ENCODE results near the gene RPS6KA3. TPM values are rescaled to one million over a fixed set of nuclear protein-coding genes. Genes with fewer than 3 reads are reported as not detected.

Gene RPS6KA3
- total and polyA plus RNA-seq, 2 donors (not counting 1 experiment from before 2014, with no cell fraction given) = 17.0 to 63.0 TPM

- H3K4me3 Mint-ChIP-seq = peak overlapping the region; percentile 98
- POLR2A ChIA-PET = interaction anchor here (1.3 kb wide), 1 partner anchor 10 kb away, joined by 4 read pairs; no protein-coding TSS in a partner anchor
- H3K27me3 Mint-ChIP-seq = no peaks in the 10 kb centered on the region
- CTCF ChIA-PET = no interaction called here
- peak overlapping the region; percentile 96 for H3K27ac Mint-ChIP-seq
- H3K9me3 Mint-ChIP-seq (ENCODE audit: insufficient read depth) = no peaks in the 10 kb centered on the region
- H3K9ac ChIP-seq (ENCODE audit: low read length) = peak overlapping the region; percentile 83
- peak overlapping the region; percentile 78 for H3K4me2 ChIP-seq (replicated peaks; ENCODE audit: low read depth, low read length, poor library complexity, severe bottlenecking)
- peaks cover 29% of the 10 kb centered on the region for H3K4me1 Mint-ChIP-seq
- H4K20me1 ChIP-seq (ENCODE audit: control insufficient read depth, insufficient read depth, low read length, poor library complexity, severe bottlenecking) = no peaks in the 10 kb centered on the region
- peak overlapping the region; percentile 57 to 83 (median 77) for H3K4me3 ChIP-seq (ENCODE audit: control extremely low read depth in 1 of 5, extremely low read depth in 1 of 5, insufficient read depth in 1 of 5, low read depth in 2 of 5, low read length in 4 of 5)
- peaks cover 51% of the 10 kb centered on the region for H3K79me2 ChIP-seq (ENCODE audit: control insufficient read depth, insufficient read depth, low read length)
- no peak for TF ChIP-seq EZH2 (IDR thresholded peaks at IDR 0.05; ENCODE audit: borderline replicate concordance, insufficient read depth, low read depth, low read length, poor library complexity, severe bottlenecking)
- no peak for TF ChIP-seq CTCF (IDR thresholded peaks at IDR 0.05)
- H3K27ac ChIP-seq (ENCODE audit: low read length in 2 of 2) = peak overlapping the region; percentile 62 to 80
- no peaks in the 10 kb centered on the region for H3K9me3 ChIP-seq (ENCODE audit: control extremely low read depth in 1 of 3, control insufficient read depth in 2 of 3, insufficient read depth in 1 of 3, low read length in 2 of 3)
- intact Hi-C loops (cut with micrococcal nuclease) = loop anchor here (10.0 kb wide), 3 partner anchors 1110 to 1840 kb away; partner anchors contain the start of genes CDKL5, CNKSR2 and RS1
- DNase-seq (peak; percentile 64), ATAC-seq (ENCODE audit: low read depth) (peak; percentile 12)
- H2AFZ ChIP-seq (ENCODE audit: insufficient read depth, low read depth, low read length, poor library complexity, severe bottlenecking) = peak overlapping the region; percentile 41
- peaks cover 0 to 2% of the 10 kb centered on the region in 2 experiments for H3K36me3 ChIP-seq (replicated peaks in 1 of 2; ENCODE audit: control extremely low read depth in 1 of 2, control insufficient read depth in 1 of 2, extremely low read depth in 1 of 2, insufficient read depth in 2 of 2, low read length in 1 of 2)
- peaks cover 25 to 29% of the 10 kb centered on the region in 2 donors for H3K4me1 ChIP-seq (ENCODE audit: control insufficient read depth in 2 of 2, insufficient read depth in 2 of 2, low read length in 2 of 2)
- no peaks in the 10 kb centered on the region for H3K27me3 ChIP-seq (replicated peaks in 1 of 4; ENCODE audit: control extremely low read depth in 1 of 4, control insufficient read depth in 3 of 4, insufficient read depth in 4 of 4, low read length in 3 of 4)
- WGBS (ENCODE audit: insufficient coverage) = 0% methylated on average over 13 of the region's 26 CpGs
These were observed 1.4 kb downstream of the RPS6KA3 start for GRCh38 chrX:20265221-20265725.

GRCh38 chrX:20263474-20263873 is 3.2 kb downstream of the RPS6KA3 start:
- no peaks in the 10 kb centered on the region for H3K27me3 ChIP-seq (replicated peaks in 1 of 4; ENCODE audit: control extremely low read depth in 1 of 4, control insufficient read depth in 3 of 4, insufficient read depth in 4 of 4, low read length in 3 of 4)
- ChIA-PET CTCF (interaction anchor here (0.6 to 0.8 kb wide), 2 partner anchors 11 to 43 kb away, joined by 3 to 4 read pairs; no protein-coding TSS in a partner anchor), POLR2A (interaction anchor here (0.6 kb wide), 1 partner anchor 116 kb away, joined by 3 read pairs; no protein-coding TSS in a partner anchor)
- TF ChIP-seq EZH2 (IDR thresholded peaks at IDR 0.05; ENCODE audit: borderline replicate concordance, insufficient read depth, low read depth, low read length, poor library complexity, severe bottlenecking) = no peak
- no peak for TF ChIP-seq CTCF (IDR thresholded peaks at IDR 0.05)
- H3K4me3 ChIP-seq (ENCODE audit: control extremely low read depth in 1 of 5, extremely low read depth in 1 of 5, insufficient read depth in 1 of 5, low read depth in 2 of 5, low read length in 4 of 5) = peak overlapping the region in 2 of 5 experiments; percentile 1 to 17
- no CpG with 5 or more reads among the region's 2 CpGs for WGBS (ENCODE audit: insufficient coverage)
- H4K20me1 ChIP-seq (ENCODE audit: control insufficient read depth, insufficient read depth, low read length, poor library complexity, severe bottlenecking) = no peaks in the 10 kb centered on the region
- peaks cover 29 to 30% of the 10 kb centered on the region in 2 donors for H3K4me1 ChIP-seq (ENCODE audit: control insufficient read depth in 2 of 2, insufficient read depth in 2 of 2, low read length in 2 of 2)
- Mint-ChIP-seq H3K27ac (peak overlapping the region; percentile 83), H3K27me3 (no peaks in the 10 kb centered on the region), H3K4me1 (peaks cover 37% of the 10 kb centered on the region), H3K9me3 (ENCODE audit: insufficient read depth) (no peaks in the 10 kb centered on the region), H3K4me3 (peak overlapping the region; percentile 79)
- ATAC-seq (ENCODE audit: low read depth) (peak; percentile 12), DNase-seq (peak; percentile 72)
- H3K9me3 ChIP-seq (ENCODE audit: control extremely low read depth in 1 of 3, control insufficient read depth in 2 of 3, insufficient read depth in 1 of 3, low read length in 2 of 3) = no peaks in the 10 kb centered on the region
- no peak overlapping the region for H3K9ac ChIP-seq (ENCODE audit: low read length)
- H3K36me3 ChIP-seq (replicated peaks in 1 of 2; ENCODE audit: control extremely low read depth in 1 of 2, control insufficient read depth in 1 of 2, extremely low read depth in 1 of 2, insufficient read depth in 2 of 2, low read length in 1 of 2) = peaks cover 0 to 2% of the 10 kb centered on the region in 2 experiments
- intact Hi-C loops (cut with micrococcal nuclease) = loop anchor here (1.0 to 10.0 kb wide), 4 partner anchors 10 to 1839 kb away; partner anchors contain the start of genes CDKL5, CNKSR2 and RS1
- H3K4me2 ChIP-seq (replicated peaks; ENCODE audit: low read depth, low read length, poor library complexity, severe bottlenecking) = peak overlapping the region; percentile 78
- peaks cover 64% of the 10 kb centered on the region for H3K79me2 ChIP-seq (ENCODE audit: control insufficient read depth, insufficient read depth, low read length)
- H3K27ac ChIP-seq (ENCODE audit: low read length in 2 of 2) = peak overlapping the region; percentile 43 to 78
- no peak overlapping the region for H2AFZ ChIP-seq (ENCODE audit: insufficient read depth, low read depth, low read length, poor library complexity, severe bottlenecking)
